ENCODE results near the gene HINT2.

The HINT2 gene

DNA sequence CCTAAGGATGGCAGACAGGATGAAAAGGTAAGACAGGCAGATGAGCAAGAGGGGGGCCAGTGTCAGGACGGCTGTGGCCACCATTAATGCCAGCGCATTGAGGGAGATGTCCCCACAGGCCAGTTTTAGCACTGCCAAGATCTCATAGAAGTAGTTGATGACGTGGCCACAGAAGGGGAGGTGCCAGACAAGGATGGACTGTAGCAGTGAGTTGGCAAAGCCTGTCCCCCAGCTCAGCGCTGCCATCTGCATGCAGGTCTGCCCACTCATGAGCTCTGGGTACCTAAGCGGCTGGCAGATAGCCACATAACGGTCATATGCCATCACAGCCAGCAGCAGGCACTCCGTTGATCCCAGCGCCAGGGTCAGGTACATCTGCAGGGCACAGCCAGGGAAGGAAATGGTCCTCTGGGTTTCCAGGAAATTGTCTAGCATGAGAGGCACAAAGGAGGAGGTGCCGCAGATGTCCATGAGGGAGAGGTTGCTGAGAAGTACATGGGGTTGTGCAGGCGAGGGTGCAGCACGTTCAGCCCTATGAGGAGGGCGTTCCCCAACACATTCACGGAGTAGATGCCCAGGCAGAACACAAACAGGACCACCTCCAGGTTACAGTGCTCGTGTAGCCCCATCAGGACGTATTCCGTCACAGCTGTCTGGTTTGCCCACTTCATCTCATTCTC is 44.6 kb upstream of the HINT2 start:
- TF ChIP-seq, protein P1, sequence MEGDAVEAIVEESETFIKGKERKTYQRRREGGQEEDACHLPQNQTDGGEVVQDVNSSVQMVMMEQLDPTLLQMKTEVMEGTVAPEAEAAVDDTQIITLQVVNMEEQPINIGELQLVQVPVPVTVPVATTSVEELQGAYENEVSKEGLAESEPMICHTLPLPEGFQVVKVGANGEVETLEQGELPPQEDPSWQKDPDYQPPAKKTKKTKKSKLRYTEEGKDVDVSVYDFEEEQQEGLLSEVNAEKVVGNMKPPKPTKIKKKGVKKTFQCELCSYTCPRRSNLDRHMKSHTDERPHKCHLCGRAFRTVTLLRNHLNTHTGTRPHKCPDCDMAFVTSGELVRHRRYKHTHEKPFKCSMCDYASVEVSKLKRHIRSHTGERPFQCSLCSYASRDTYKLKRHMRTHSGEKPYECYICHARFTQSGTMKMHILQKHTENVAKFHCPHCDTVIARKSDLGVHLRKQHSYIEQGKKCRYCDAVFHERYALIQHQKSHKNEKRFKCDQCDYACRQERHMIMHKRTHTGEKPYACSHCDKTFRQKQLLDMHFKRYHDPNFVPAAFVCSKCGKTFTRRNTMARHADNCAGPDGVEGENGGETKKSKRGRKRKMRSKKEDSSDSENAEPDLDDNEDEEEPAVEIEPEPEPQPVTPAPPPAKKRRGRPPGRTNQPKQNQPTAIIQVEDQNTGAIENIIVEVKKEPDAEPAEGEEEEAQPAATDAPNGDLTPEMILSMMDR (IDR thresholded peaks at IDR 0.05; ENCODE audit: low read depth, low read length, missing control alignments): peak; percentile 19
- Histone ChIP-seq H3K36me3 (replicated peaks) (no peaks in the 10 kb centered on the region), H3K27ac (no peak overlapping the region), H3K4me3 (ENCODE audit: low read depth, low read length) (no peak overlapping the region), H3K27me3 (replicated peaks) (peaks cover 1% of the 10 kb centered on the region)
- DNase-seq: no peak
- in situ Hi-C loops (cut with HindIII; ENCODE audit: low pct_ligation_motif_present, low sequenced_read_pairs): no loop called here

GRCh38 chr9:35858458-35858857 is 43.6 kb upstream of the HINT2 start:
- TF ChIP-seq, protein P1 (IDR thresholded peaks at IDR 0.05; ENCODE audit: low read depth, low read length, missing control alignments): no peak
- no peak overlapping the region for H3K4me3 ChIP-seq (ENCODE audit: low read depth, low read length)
- no peaks in the 10 kb centered on the region for H3K36me3 ChIP-seq (replicated peaks)
- in situ Hi-C loops (cut with HindIII; ENCODE audit: low pct_ligation_motif_present, low sequenced_read_pairs): no loop called here
- H3K27me3 ChIP-seq (replicated peaks): peaks cover 1% of the 10 kb centered on the region
- H3K27ac ChIP-seq: no peak overlapping the region
- no peak for DNase-seq

DNA sequence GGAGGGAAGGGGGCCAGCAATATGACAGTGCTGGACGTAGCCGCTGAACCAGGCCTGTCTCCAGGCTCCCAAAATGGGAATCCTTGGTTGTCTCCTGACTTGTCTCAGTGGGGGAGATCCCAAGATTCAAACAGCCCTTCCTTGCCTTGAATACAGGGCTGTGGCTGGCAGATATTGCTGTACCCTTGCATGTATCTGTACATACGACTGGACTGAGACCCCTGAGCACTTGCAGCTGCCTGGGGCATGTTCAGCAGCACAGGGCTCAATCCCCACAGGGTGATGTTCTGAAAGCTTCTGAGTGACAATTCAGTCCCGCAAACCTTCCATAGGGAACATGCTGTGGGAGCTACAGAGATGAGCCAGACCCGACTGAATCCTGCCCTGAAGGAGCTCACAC is 42.0 kb upstream of the HINT2 start:
- DNase-seq: no peak
- no peak overlapping the region for H3K4me3 ChIP-seq (ENCODE audit: low read depth, low read length)
- no peaks in the 10 kb centered on the region for H3K36me3 ChIP-seq (replicated peaks)
- TF ChIP-seq, protein P1 (IDR thresholded peaks at IDR 0.05; ENCODE audit: low read depth, low read length, missing control alignments): no peak
- peaks cover 1% of the 10 kb centered on the region for H3K27me3 ChIP-seq (replicated peaks)
- in situ Hi-C loops (cut with HindIII; ENCODE audit: low pct_ligation_motif_present, low sequenced_read_pairs): no loop called here
- no peak overlapping the region for H3K27ac ChIP-seq

- Histone ChIP-seq H3K27me3 (replicated peaks) (no peaks in the 10 kb centered on the region), H3K4me3 (ENCODE audit: low read depth, low read length) (no peak overlapping the region), H3K36me3 (replicated peaks) (no peaks in the 10 kb centered on the region), H3K27ac (no peak overlapping the region)
- TF ChIP-seq, protein P1 (IDR thresholded peaks at IDR 0.05; ENCODE audit: low read depth, low read length, missing control alignments): no peak
- in situ Hi-C loops (cut with HindIII; ENCODE audit: low pct_ligation_motif_present, low sequenced_read_pairs): no loop called here
- no peak for DNase-seq
These were observed 41.4 kb upstream of the HINT2 start for GRCh38 chr9:35856206-35856605.

- Histone ChIP-seq H3K27me3 (replicated peaks) (no peaks in the 10 kb centered on the region), H3K27ac (no peak overlapping the region), H3K4me3 (ENCODE audit: low read depth, low read length) (no peak overlapping the region), H3K36me3 (replicated peaks) (no peaks in the 10 kb centered on the region)
- in situ Hi-C loops (cut with HindIII; ENCODE audit: low pct_ligation_motif_present, low sequenced_read_pairs): no loop called here
- TF ChIP-seq, protein P1 (IDR thresholded peaks at IDR 0.05; ENCODE audit: low read depth, low read length, missing control alignments): no peak
- no peak for DNase-seq
These were observed 39.4 kb upstream of the HINT2 start for GRCh38 chr9:35854091-35854762.
